B cell (primary cell): ENCODE results near the gene TIMMDC1.

Experiments used
- CTCF ChIP-seq: fragments of 200-600 bp; IDR thresholded peaks from one replicate; pipeline ENCODE4 v1.8.0; 2022; ENCODE audit warnings: antibody characterized with exemption, mild to moderate bottlenecking
- EZH2 ChIP-seq: IDR thresholded peaks from 2 replicates; pipeline ENCODE4 v1.6.1; 2012; ENCODE audit warnings: borderline replicate concordance, low read depth, mild to moderate bottlenecking, moderate library complexity, low read length; ENCODE audit not compliant: insufficient read depth, poor library complexity, severe bottlenecking

GRCh38 chr3:119492128-119492527 lies 6.2 kb upstream of the TIMMDC1 start:
- TF ChIP-seq CTCF (no peak), EZH2 (no peak)
